Panc1 (cell line): ENCODE measurements around the gene VTI1A. TPM values are rescaled to one million over a fixed set of nuclear protein-coding genes. Genes with fewer than 3 reads are reported as not detected.

ENCODE experiments used
- ATAC-seq: fragments of 200-7000 bp; cut with Tn5 transposase; 2 replicates; pipeline ENCODE4 v1.9.1; 2020; ENCODE audit warnings: mild to moderate bottlenecking, moderate library complexity
- BruUV-seq: library from RNA; stranded (reverse); fragments of 400-500 nt; replicated peaks from 2 replicates; lab custom pipeline; 2021; lab: Mats Ljungman, UMichigan
- CTCF ChIA-PET: fragments of 300-600 bp; sonication (Branson Sonifier 250); formaldehyde crosslinking; loops from one replicate; lab custom pipeline; 2022; ENCODE audit warnings: antibody characterized with exemption; lab: Charles Lee
- POLR2A ChIA-PET: fragments of 300-600 bp; sonication (Branson Sonifier 250); formaldehyde crosslinking; loops from one replicate; lab custom pipeline; 2022; ENCODE audit warnings: antibody characterized with exemption; lab: Charles Lee
- DNase-seq: peaks from one replicate; pipeline ENCODE4 v3.0.0-alpha.2; 2010; ENCODE audit warnings: low read depth, low spot score
- H3K27ac ChIP-seq: 2 replicates; pipeline ENCODE4 v1.5.1; 2011; ENCODE audit warnings: mild to moderate bottlenecking, low read length, inconsistent platforms
- H3K27me3 ChIP-seq: fragments of 200-500 bp; sonication (Bioruptor generic); 2 replicates; pipeline ENCODE4 v1.6.0; 2014; ENCODE audit warnings: low read length, inconsistent platforms; ENCODE audit not compliant: control insufficient read depth, insufficient read depth
- H3K36me3 ChIP-seq: fragments of 200-500 bp; sonication (Bioruptor generic); 2 replicates; pipeline ENCODE4 v1.5.1; 2014; ENCODE audit warnings: inconsistent platforms, mild to moderate bottlenecking, low read length, moderate library complexity; ENCODE audit not compliant: control insufficient read depth, insufficient read depth
- H3K4me1 ChIP-seq: 2 replicates; pipeline ENCODE4 v1.5.1; 2011; ENCODE audit warnings: inconsistent platforms, mild to moderate bottlenecking, low read length, moderate library complexity; ENCODE audit not compliant: control insufficient read depth, insufficient read depth
- H3K4me3 ChIP-seq, 2 experiments: 2 replicates each; pipeline ENCODE4 v1.5.1; 2011 to 2012; ENCODE audit warnings: low read depth in 2 of 2, low read length in 2 of 2, mild to moderate bottlenecking in 2 of 2, inconsistent platforms in 1 of 2, moderate library complexity in 1 of 2
- H3K9me3 ChIP-seq: fragments of 200-500 bp; sonication (Bioruptor generic); 2 replicates; pipeline ENCODE4 v1.5.1; 2014; ENCODE audit warnings: low read depth, mild to moderate bottlenecking, inconsistent platforms, low read length, moderate library complexity; ENCODE audit not compliant: control insufficient read depth, insufficient read depth
- CTCF ChIP-seq: fragments of 450-650 bp; IDR thresholded peaks from 2 replicates; pipeline ENCODE4 v1.5.1; 2017; ENCODE audit warnings: mild to moderate bottlenecking
- POLR2AphosphoS5 ChIP-seq: IDR thresholded peaks from 2 replicates; pipeline ENCODE4 v1.6.1; 2012; ENCODE audit warnings: mild to moderate bottlenecking, low read depth, low read length, moderate library complexity
- REST ChIP-seq, 2 experiments: IDR thresholded peaks; 2 replicates each; pipeline ENCODE4 v1.6.1; 2011 to 2012; ENCODE audit warnings: low read depth in 2 of 2, control low read depth in 1 of 2, low read length in 1 of 2, mild to moderate bottlenecking in 1 of 2, moderate library complexity in 1 of 2; ENCODE audit not compliant: insufficient read depth in 1 of 2
- SIN3A ChIP-seq: IDR thresholded peaks from 2 replicates; pipeline ENCODE4 v1.6.1; 2012; ENCODE audit warnings: low read depth, mild to moderate bottlenecking, low read length, moderate library complexity, borderline replicate concordance; ENCODE audit not compliant: insufficient read depth
- TCF7L2 ChIP-seq: IDR thresholded peaks from 2 replicates; pipeline ENCODE4 v1.6.1; 2011; ENCODE audit warnings: mild to moderate bottlenecking, low read depth, low read length, inconsistent platforms
- in situ Hi-C: cut with HindIII; loops from 2 replicates; pipeline ENCODE4 v1.10.0; 2016; ENCODE audit warnings: low sequenced_read_pairs, low pct_unique_long_range_greater_than_20kb
- intact Hi-C: fragments of 100-400 bp; cut with micrococcal nuclease; formaldehyde crosslinking; loops from one replicate; pipeline ENCODE4 v1.10.0; 2022; ENCODE audit not compliant: unreplicated experiment
- total RNA-seq: library from RNA; stranded (reverse); gene quantifications from one replicate; pipeline ENCODE4 v1.2.1, GENCODE V29; 2021; ENCODE audit not compliant: unreplicated experiment

Gene VTI1A
- total RNA-seq, 1 experiment from 2014 or later: 36.3 TPM

- Histone ChIP-seq H3K4me1 (no peaks in the 10 kb centered on the region), H3K4me3 (no peak overlapping the region), H3K36me3 (no peaks in the 10 kb centered on the region), H3K9me3 (no peaks in the 10 kb centered on the region), H3K27me3 (peaks cover 19% of the 10 kb centered on the region), H3K27ac (no peak overlapping the region)
- CTCF ChIA-PET: no interaction called here
- POLR2A ChIA-PET: no interaction called here
- DNase-seq: no peak
- ATAC-seq: no peak
- no TSS peak for BruUV-seq
- TF ChIP-seq POLR2AphosphoS5 (no peak), REST (IDR thresholded peaks at IDR 0.05; ENCODE audit: insufficient read depth in 1 of 2, low read depth in 2 of 2, low read length in 1 of 2) (no peak), TCF7L2 (no peak), CTCF (no peak), SIN3A (no peak)
- in situ Hi-C loops (no loop called here), intact Hi-C loops (no loop called here)
Observed at GRCh38 chr10:112402917-112403316, 44.1 kb upstream of the VTI1A start.

GRCh38 chr10:112404617-112405016 is 42.4 kb upstream of the VTI1A start:
- in situ Hi-C loops: no loop called here
- Histone ChIP-seq H3K4me3 (no peak overlapping the region), H3K9me3 (no peaks in the 10 kb centered on the region)

More at GRCh38 chr10:112404617-112405016, 42.4 kb upstream of the VTI1A start:
- intact Hi-C loops: no loop called here
- DNase-seq (no peak), ATAC-seq (no peak)
- ChIA-PET POLR2A (no interaction called here), CTCF (no interaction called here)
- no peak overlapping the region for H3K27ac ChIP-seq
- no peaks in the 10 kb centered on the region for H3K36me3 ChIP-seq
- TF ChIP-seq CTCF (no peak), REST (IDR thresholded peaks at IDR 0.05; ENCODE audit: insufficient read depth in 1 of 2, low read depth in 2 of 2, low read length in 1 of 2) (no peak), TCF7L2 (no peak), POLR2AphosphoS5 (no peak), SIN3A (no peak)
- no peaks in the 10 kb centered on the region for H3K4me1 ChIP-seq
- H3K27me3 ChIP-seq: peaks cover 22% of the 10 kb centered on the region
- no TSS peak for BruUV-seq
